ENCODE measurements around the gene FER.

Gene FER

GRCh38 chr5:109053995-109054417 lies 306.3 kb downstream of the FER start:
- peak; percentile 83 for DNase-seq (ENCODE audit: low read depth, low spot score)
- CTCF ChIA-PET = no interaction called here

DNA sequence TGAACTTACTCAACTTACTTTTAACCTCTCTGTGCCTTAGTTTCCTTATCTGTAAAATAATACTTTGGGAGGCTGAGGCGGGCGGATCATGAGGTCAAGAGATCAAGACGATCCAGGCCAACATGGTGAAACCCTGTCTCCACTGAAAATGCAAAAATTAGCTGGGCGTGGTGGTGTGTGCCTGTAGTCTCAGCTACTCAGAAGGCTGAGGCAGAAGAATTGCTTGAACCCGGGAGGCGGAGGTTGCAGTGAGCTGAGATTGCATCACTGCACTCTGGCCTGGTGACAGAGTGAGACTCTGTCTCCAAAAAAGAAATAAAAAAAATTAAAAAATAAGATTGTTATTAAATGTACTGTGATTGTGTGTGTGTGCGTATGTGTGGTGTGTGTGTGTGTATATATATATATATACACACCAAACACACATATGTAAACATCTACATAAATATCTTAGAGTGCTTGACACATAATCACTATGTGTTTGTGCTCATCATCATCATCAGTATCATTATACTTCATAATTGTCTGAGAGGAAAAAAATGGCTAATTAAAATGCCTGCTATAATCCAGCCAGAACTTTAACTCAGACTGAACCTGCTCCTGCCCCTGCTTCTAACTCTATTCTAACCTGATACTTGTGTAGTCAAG lies 312.8 kb downstream of the FER start:
- no peak for DNase-seq (ENCODE audit: low read depth, low spot score)
- TF ChIP-seq CTCF (IDR thresholded peaks at IDR 0.05; ENCODE audit: insufficient read depth, low read length, missing control alignments) = no peak
- CTCF ChIA-PET = no interaction called here
- no peak overlapping the region for H3K4me3 ChIP-seq (ENCODE audit: low read depth, low read length)
- POLR2A ChIA-PET = no interaction called here

More at GRCh38 chr5:109053995-109054417, 306.3 kb downstream of the FER start:
- TF ChIP-seq CTCF (IDR thresholded peaks at IDR 0.05; ENCODE audit: insufficient read depth, low read length, missing control alignments) = no peak
- POLR2A ChIA-PET = no interaction called here
- no peak overlapping the region for H3K4me3 ChIP-seq (ENCODE audit: low read depth, low read length)

DNA sequence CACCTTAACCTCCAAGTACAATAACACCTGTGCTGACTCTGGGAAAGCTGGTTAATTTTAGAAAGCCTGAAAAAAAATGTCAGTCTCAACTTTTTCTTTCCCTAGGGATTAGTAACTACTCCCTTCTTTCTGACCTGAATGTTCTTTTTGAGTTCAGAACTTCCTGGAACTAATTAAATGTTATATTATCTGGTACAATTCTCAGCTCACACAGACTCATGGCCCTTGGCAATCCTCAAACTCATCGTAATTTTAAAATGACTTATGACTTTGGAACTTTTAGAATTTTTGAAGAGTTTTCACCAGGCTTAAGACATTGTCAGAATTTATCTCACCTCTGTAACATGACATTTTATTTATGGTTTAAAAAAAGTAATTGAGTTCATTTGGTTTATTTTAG lies 315.0 kb downstream of the FER start:
- TF ChIP-seq CTCF (IDR thresholded peaks at IDR 0.05; ENCODE audit: insufficient read depth, low read length, missing control alignments) = no peak
- CTCF ChIA-PET = interaction anchor here (1.0 kb wide), 1 partner anchor 382 kb away, joined by 3 read pairs; no protein-coding TSS in a partner anchor
- peak; percentile 9 for DNase-seq (ENCODE audit: low read depth, low spot score)
- POLR2A ChIA-PET = no interaction called here
- H3K4me3 ChIP-seq (ENCODE audit: low read depth, low read length) = no peak overlapping the region

DNA sequence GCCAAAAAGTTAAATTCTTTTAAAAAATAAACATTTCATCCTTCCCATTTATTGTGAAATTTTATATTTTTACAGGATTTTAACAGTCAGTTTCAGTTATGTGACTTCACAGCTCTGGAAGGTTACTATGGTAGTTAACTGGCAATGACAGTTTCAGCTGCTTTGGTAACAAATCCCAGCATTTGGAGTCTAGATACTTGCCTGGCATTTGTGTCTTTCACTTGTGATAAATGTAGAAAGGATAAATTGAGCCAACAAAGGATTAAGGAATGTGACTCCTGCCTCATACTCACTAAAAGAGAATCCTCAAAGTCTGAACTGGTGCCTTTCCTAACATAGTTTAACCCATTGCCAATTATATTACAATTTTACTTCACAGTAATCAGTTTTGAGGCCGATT lies 315.5 kb downstream of the FER start:
- CTCF ChIA-PET = interaction anchor here (1.0 kb wide), 1 partner anchor 382 kb away, joined by 3 read pairs; no protein-coding TSS in a partner anchor

GRCh38 chr5:109076741-109077140 lies 329.0 kb downstream of the FER start:
- ChIA-PET CTCF (interaction anchor here (1.0 kb wide), 1 partner anchor 395 kb away, joined by 3 read pairs; no protein-coding TSS in a partner anchor), POLR2A (no interaction called here)
- TF ChIP-seq CTCF (IDR thresholded peaks at IDR 0.05; ENCODE audit: insufficient read depth, low read length, missing control alignments) = no peak
- no peak overlapping the region for H3K4me3 ChIP-seq (ENCODE audit: low read depth, low read length)
- no peak for DNase-seq (ENCODE audit: low read depth, low spot score)

More for the DNA sequence above, 315.5 kb downstream of the FER start:
- DNase-seq (ENCODE audit: low read depth, low spot score) = peak; percentile 10
- H3K4me3 ChIP-seq (ENCODE audit: low read depth, low read length) = no peak overlapping the region
- POLR2A ChIA-PET = no interaction called here
- no peak for TF ChIP-seq CTCF (IDR thresholded peaks at IDR 0.05; ENCODE audit: insufficient read depth, low read length, missing control alignments)

DNA sequence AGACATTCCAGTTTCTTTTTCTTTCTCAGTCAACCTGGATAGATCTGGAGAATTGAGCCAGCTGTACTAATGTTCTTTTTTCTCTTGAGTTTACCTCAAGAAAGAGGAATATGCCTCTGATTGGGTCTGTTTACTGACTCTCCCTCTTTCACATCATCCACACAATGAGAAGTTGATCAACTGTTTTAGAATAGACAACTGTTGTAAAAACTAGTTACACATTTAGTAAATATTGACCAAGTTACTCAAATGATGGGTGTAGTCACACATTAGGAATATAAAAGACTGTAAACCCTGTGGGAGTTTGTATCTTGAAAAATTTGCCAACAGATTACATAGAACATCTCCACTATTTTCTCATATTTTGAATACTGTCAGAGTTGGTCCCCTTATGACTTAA lies 330.8 kb downstream of the FER start:
- CTCF ChIA-PET = no interaction called here
- no peak for TF ChIP-seq CTCF (IDR thresholded peaks at IDR 0.05; ENCODE audit: insufficient read depth, low read length, missing control alignments)
- POLR2A ChIA-PET = no interaction called here
- no peak overlapping the region for H3K4me3 ChIP-seq (ENCODE audit: low read depth, low read length)
- DNase-seq (ENCODE audit: low read depth, low spot score) = no peak
